ENCODE measurements around the gene PIR. TPM values are rescaled to one million over a fixed set of nuclear protein-coding genes. Genes with fewer than 3 reads are reported as not detected.

Gene PIR
- total RNA-seq, 1 donor from 2014 or later: 24.8 TPM

DNA sequence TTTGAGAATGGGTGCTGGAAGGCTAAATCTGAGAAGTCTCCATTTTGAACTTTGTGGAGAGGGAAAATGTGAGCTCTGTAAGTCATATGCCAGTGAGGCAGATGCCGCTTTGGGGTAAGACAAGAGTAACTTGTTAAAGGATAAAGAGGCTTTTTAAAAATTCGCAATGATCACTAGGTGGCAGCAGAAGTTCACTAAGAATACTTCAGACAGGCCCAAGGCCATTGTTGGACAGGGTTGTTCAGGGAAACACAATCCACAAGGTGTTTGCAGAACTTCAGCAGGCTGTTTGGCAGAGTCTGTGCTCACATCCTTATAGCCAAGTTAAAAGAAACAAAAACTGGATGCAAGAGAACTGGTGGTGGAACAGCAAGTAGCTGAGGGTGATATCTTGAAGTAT lies 144.1 kb downstream of the PIR start:
- no peaks in the 10 kb centered on the region for H3K27me3 ChIP-seq
- no peak overlapping the region for H3K4me3 ChIP-seq
- no peaks in the 10 kb centered on the region for H3K9me3 ChIP-seq
- peak; percentile 43 for TF ChIP-seq CTCF (IDR thresholded peaks at IDR 0.05)
- no peak for DNase-seq
- H3K4me1 ChIP-seq: no peaks in the 10 kb centered on the region
- no peak overlapping the region for H3K27ac ChIP-seq
- intact Hi-C loops (cut with DNase I): no loop called here
- peak; percentile 88 for ATAC-seq
- H3K36me3 ChIP-seq: no peaks in the 10 kb centered on the region

- no peaks in the 10 kb centered on the region for H3K36me3 ChIP-seq
- H3K27ac ChIP-seq: no peak overlapping the region
- ATAC-seq (no peak), DNase-seq (no peak)
- intact Hi-C loops (cut with DNase I): no loop called here
- no peak for TF ChIP-seq CTCF (IDR thresholded peaks at IDR 0.05)
- peaks cover 3% of the 10 kb centered on the region for H3K4me1 ChIP-seq
- H3K9me3 ChIP-seq: no peaks in the 10 kb centered on the region
- no peaks in the 10 kb centered on the region for H3K27me3 ChIP-seq
- no peak overlapping the region for H3K4me3 ChIP-seq
Observed at GRCh38 chrX:15345976-15346375, 147.2 kb downstream of the PIR start.

GRCh38 chrX:15344106-15344505 lies 149.0 kb downstream of the PIR start:
- Histone ChIP-seq H3K27me3 (no peaks in the 10 kb centered on the region), H3K27ac (no peak overlapping the region), H3K9me3 (no peaks in the 10 kb centered on the region), H3K36me3 (no peaks in the 10 kb centered on the region), H3K4me3 (no peak overlapping the region), H3K4me1 (peaks cover 3% of the 10 kb centered on the region)
- ATAC-seq (no peak), DNase-seq (no peak)
- TF ChIP-seq CTCF (IDR thresholded peaks at IDR 0.05): no peak
- intact Hi-C loops (cut with DNase I): no loop called here

GRCh38 chrX:15343075-15343476 lies 150.1 kb downstream of the PIR start:
- DNase-seq: no peak
- Histone ChIP-seq H3K27ac (no peak overlapping the region), H3K4me3 (no peak overlapping the region), H3K4me1 (peaks cover 3% of the 10 kb centered on the region), H3K36me3 (no peaks in the 10 kb centered on the region), H3K9me3 (no peaks in the 10 kb centered on the region), H3K27me3 (no peaks in the 10 kb centered on the region)
- intact Hi-C loops (cut with DNase I): no loop called here
- ATAC-seq: peak; percentile 79
- TF ChIP-seq CTCF (IDR thresholded peaks at IDR 0.05): no peak

- H3K4me3 ChIP-seq: no peak overlapping the region
- intact Hi-C loops (cut with DNase I): no loop called here
- H3K4me1 ChIP-seq: peaks cover 3% of the 10 kb centered on the region
- ATAC-seq (no peak), DNase-seq (no peak)
- no peaks in the 10 kb centered on the region for H3K9me3 ChIP-seq
- no peak for TF ChIP-seq CTCF (IDR thresholded peaks at IDR 0.05)
- H3K27ac ChIP-seq: no peak overlapping the region
- no peaks in the 10 kb centered on the region for H3K27me3 ChIP-seq
- no peaks in the 10 kb centered on the region for H3K36me3 ChIP-seq
Observed at GRCh38 chrX:15340867-15341266, 152.3 kb downstream of the PIR start.

DNA sequence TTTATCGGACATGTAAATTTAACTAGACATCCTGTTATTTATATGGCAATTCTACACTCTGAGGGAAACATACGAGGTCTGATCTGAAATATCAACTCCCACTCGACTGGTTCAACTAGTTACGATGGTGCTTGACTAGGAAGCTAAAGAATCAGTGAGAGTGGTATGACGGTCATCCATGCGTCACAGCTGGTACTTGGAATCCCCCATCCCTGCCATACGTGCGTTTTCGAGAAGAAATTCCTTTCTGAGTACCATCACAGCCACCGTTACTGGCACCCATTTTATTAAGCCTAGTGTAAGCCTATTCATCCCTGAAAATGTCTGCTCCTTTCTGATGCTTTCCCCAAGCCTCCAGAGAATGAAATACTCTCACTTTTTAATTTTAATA lies 157.1 kb downstream of the PIR start:
- no peak for TF ChIP-seq CTCF (IDR thresholded peaks at IDR 0.05)
- Histone ChIP-seq H3K27me3 (no peaks in the 10 kb centered on the region), H3K4me1 (no peaks in the 10 kb centered on the region), H3K9me3 (no peaks in the 10 kb centered on the region), H3K27ac (peak overlapping the region; percentile 94), H3K4me3 (peak overlapping the region; percentile 68), H3K36me3 (peaks cover 8% of the 10 kb centered on the region)
- DNase-seq: no peak
- no peak for ATAC-seq
- intact Hi-C loops (cut with DNase I): no loop called here
